HepG2 (cell line): ENCODE data around the gene TGIF1. TPM values are rescaled to one million over a fixed set of nuclear protein-coding genes. Genes with fewer than 3 reads are reported as not detected.

ENCODE experiments used
- AHDC1 ChIP-seq: sonication (generic); formaldehyde crosslinking; IDR thresholded peaks from 2 replicates; pipeline ENCODE4 v1.5.1; 2020; ENCODE audit warnings: mild to moderate bottlenecking, missing genetic modification reagents, borderline replicate concordance
- ASH2L ChIP-seq: fragments of 300-600, 200-600 bp; sonication (generic); IDR thresholded peaks from 2 replicates; pipeline ENCODE4 v1.7.0; 2017; ENCODE audit warnings: low read depth, mild to moderate bottlenecking, moderate library complexity, mixed read lengths, low read length; ENCODE audit not compliant: insufficient read length
- ATM ChIP-seq: fragments of 450-650 bp; IDR thresholded peaks from 2 replicates; pipeline ENCODE4 v1.7.1; 2017; ENCODE audit warnings: mild to moderate bottlenecking, borderline replicate concordance
- CEBPB ChIP-seq: IDR thresholded peaks from 2 replicates; pipeline ENCODE4 v1.6.1; 2011; ENCODE audit warnings: low read depth, low read length, improper control_type of control experiment, borderline replicate concordance
- ERF ChIP-seq: IDR thresholded peaks from 2 replicates; pipeline ENCODE4 v1.6.1; 2018; ENCODE audit warnings: missing biosample characterization, missing genetic modification reagents
- GABPA ChIP-seq, 2 experiments: IDR thresholded peaks; 2 replicates each; pipeline ENCODE4 v1.6.1; 2011 to 2016; ENCODE audit warnings: low read depth in 2 of 2, low read length in 1 of 2, missing biosample characterization in 1 of 2, missing genetic modification characterization in 1 of 2
- HDAC1 ChIP-seq: sonication (generic); formaldehyde crosslinking; IDR thresholded peaks from 2 replicates; pipeline ENCODE4 v1.5.1; 2020; ENCODE audit warnings: mild to moderate bottlenecking, missing genetic modification reagents
- HHEX ChIP-seq: IDR thresholded peaks from 2 replicates; pipeline ENCODE4 v1.6.1; 2016; ENCODE audit warnings: control low read depth
- HMG20B ChIP-seq: conservative IDR thresholded peaks from 2 replicates; pipeline ENCODE4 v1.6.1; 2016; ENCODE audit warnings: missing genetic modification reagents, missing compliant biosample characterization
- HNF4A ChIP-seq: sonication (generic); formaldehyde crosslinking; IDR thresholded peaks from 2 replicates; pipeline ENCODE4 v1.4.0; 2020; ENCODE audit warnings: missing genetic modification reagents
- HNRNPH1 ChIP-seq: fragments of 200-400 bp; formaldehyde crosslinking; optimal IDR thresholded peaks from 2 replicates; pipeline ENCODE3; 2017; ENCODE audit warnings: mild to moderate bottlenecking, low read depth, low read length
- HNRNPK ChIP-seq: fragments of 200-400 bp; formaldehyde crosslinking; IDR thresholded peaks from 2 replicates; pipeline ENCODE4 v1.6.1; 2018; ENCODE audit warnings: low read length, low read depth, moderate library complexity, mild to moderate bottlenecking; ENCODE audit not compliant: poor library complexity, severe bottlenecking
- KDM5B ChIP-seq: sonication (generic); formaldehyde crosslinking; IDR thresholded peaks from 2 replicates; pipeline ENCODE4 v1.4.0; 2020; ENCODE audit warnings: missing genetic modification reagents, mild to moderate bottlenecking, borderline replicate concordance
- RARA ChIP-seq: IDR thresholded peaks from 2 replicates; pipeline ENCODE4 v1.6.1; 2016; ENCODE audit warnings: missing genetic modification reagents, missing compliant biosample characterization
- RXRB ChIP-seq: IDR thresholded peaks from 2 replicates; pipeline ENCODE4 v1.6.1; 2016; ENCODE audit warnings: borderline replicate concordance, missing genetic modification reagents, missing compliant biosample characterization
- SAP130 ChIP-seq: IDR thresholded peaks from 2 replicates; pipeline ENCODE4 v1.6.1; 2016; ENCODE audit warnings: low read depth
- TCF7L2 ChIP-seq: IDR thresholded peaks from 2 replicates; pipeline ENCODE4 v1.6.1; 2011; ENCODE audit warnings: mild to moderate bottlenecking, low read depth, low read length, moderate library complexity
- THAP11 ChIP-seq: IDR thresholded peaks from 2 replicates; pipeline ENCODE4 v1.6.1; 2016; ENCODE audit warnings: missing biosample characterization, missing genetic modification reagents
- ZC3H4 ChIP-seq: sonication (generic); formaldehyde crosslinking; IDR thresholded peaks from 2 replicates; pipeline ENCODE4 v1.4.0; 2020; ENCODE audit warnings: missing genetic modification reagents, borderline replicate concordance
- ZNF263 ChIP-seq: sonication (generic); formaldehyde crosslinking; IDR thresholded peaks from 2 replicates; pipeline ENCODE4 v1.4.0; 2020; ENCODE audit warnings: missing genetic modification reagents
- polyA plus RNA-seq, 8 experiments: library from polyadenylated mRNA; depleted of rRNA in 3 of 8; stranded (reverse) in 7 of 8; unstranded in 1 of 8; fragments of >200 nt; fragmentation: Illumina TruSeq in 4 of 8; extraction: Trizol in 4 of 8; gene quantifications; 2 replicates each; pipeline versions ENCODE4 v1.2.1 to v1.2.3, GENCODE V29; 2011 to 2016; ENCODE audit warnings: low read depth in 4 of 8, missing spikeins in 1 of 8, mixed read lengths in 1 of 8; ENCODE audit not compliant: insufficient read depth in 1 of 8
- total RNA-seq, 5 experiments: library from RNA; depleted of rRNA; stranded (reverse); fragments of >200 nt; fragmentation: Illumina TruSeq; extraction: Trizol; gene quantifications; 2 replicates each; pipeline ENCODE4 v1.2.3, GENCODE V29; 2016; ENCODE audit warnings: low read depth in 1 of 5
- TF ChIP-seq, protein P1 (sequence below): sonication (generic); formaldehyde crosslinking; IDR thresholded peaks from 2 replicates; pipeline ENCODE4 v1.5.1; 2020; ENCODE audit warnings: missing genetic modification reagents, mild to moderate bottlenecking, borderline replicate concordance
- TF ChIP-seq, protein P2 (sequence below): sonication (generic); formaldehyde crosslinking; IDR thresholded peaks from 2 replicates; pipeline ENCODE4 v1.8.0; 2022; ENCODE audit warnings: mild to moderate bottlenecking, missing genetic modification reagents
- TF ChIP-seq, protein P3 (sequence below): sonication (generic); formaldehyde crosslinking; IDR thresholded peaks from 2 replicates; pipeline ENCODE4 v1.5.0; 2020; ENCODE audit warnings: missing genetic modification reagents, mild to moderate bottlenecking, borderline replicate concordance

Gene TGIF1
- total and polyA plus RNA-seq, 2 of the 13 experiments (the other 11 are each of a cell fraction or from before 2014, with no cell fraction given) = 50.0 to 76.1 TPM

- TF ChIP-seq AHDC1 (CRISPR knock-in tag) (peak; percentile 55; the same call in 1 of the 2 replicates), HMG20B (CRISPR knock-in tag) (peak; percentile 88), HDAC1 (CRISPR knock-in tag) (peak; percentile 42; the same call in 1 of the 2 replicates), ZC3H4 (CRISPR knock-in tag) (no peak), RXRB (CRISPR knock-in tag) (peak; percentile 98), RARA (CRISPR knock-in tag) (peak; percentile 94), GABPA (IDR thresholded peaks at IDR 0.05; ENCODE audit: low read depth, low read length) (no peak), GABPA (CRISPR knock-in tag; IDR thresholded peaks at IDR 0.05; ENCODE audit: low read depth) (peak; percentile 31; the same call in 1 of the 2 replicates), HNF4A (CRISPR knock-in tag) (peak; percentile 48), THAP11 (CRISPR knock-in tag) (peak; percentile 49; the same call in 1 of the 2 replicates), SAP130 (peak; percentile 87), ASH2L (peak; percentile 35), ZNF263 (no peak), ERF (CRISPR knock-in tag) (no peak), HNRNPK (no peak), HHEX (CRISPR knock-in tag) (peak; percentile 71), HNRNPH1 (no peak), CEBPB (peak; percentile 46; the same call in 1 of the 2 replicates), KDM5B (CRISPR knock-in tag) (no peak), ATM (no peak; the same call in 1 of the 2 replicates), TCF7L2 (peak; percentile 35; the same call in 1 of the 2 replicates)
- TF ChIP-seq, protein P1, sequence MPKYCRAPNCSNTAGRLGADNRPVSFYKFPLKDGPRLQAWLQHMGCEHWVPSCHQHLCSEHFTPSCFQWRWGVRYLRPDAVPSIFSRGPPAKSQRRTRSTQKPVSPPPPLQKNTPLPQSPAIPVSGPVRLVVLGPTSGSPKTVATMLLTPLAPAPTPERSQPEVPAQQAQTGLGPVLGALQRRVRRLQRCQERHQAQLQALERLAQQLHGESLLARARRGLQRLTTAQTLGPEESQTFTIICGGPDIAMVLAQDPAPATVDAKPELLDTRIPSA (CRISPR knock-in tag) = no peak
- TF ChIP-seq, protein P2, sequence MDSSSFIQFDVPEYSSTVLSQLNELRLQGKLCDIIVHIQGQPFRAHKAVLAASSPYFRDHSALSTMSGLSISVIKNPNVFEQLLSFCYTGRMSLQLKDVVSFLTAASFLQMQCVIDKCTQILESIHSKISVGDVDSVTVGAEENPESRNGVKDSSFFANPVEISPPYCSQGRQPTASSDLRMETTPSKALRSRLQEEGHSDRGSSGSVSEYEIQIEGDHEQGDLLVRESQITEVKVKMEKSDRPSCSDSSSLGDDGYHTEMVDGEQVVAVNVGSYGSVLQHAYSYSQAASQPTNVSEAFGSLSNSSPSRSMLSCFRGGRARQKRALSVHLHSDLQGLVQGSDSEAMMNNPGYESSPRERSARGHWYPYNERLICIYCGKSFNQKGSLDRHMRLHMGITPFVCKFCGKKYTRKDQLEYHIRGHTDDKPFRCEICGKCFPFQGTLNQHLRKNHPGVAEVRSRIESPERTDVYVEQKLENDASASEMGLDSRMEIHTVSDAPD (CRISPR knock-in tag) = no peak
- TF ChIP-seq, protein P3, sequence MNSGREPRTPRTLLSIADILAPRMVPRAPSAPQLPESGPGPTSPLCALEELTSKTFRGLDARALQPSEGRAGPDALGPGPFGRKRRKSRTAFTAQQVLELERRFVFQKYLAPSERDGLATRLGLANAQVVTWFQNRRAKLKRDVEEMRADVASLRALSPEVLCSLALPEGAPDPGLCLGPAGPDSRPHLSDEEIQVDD (CRISPR knock-in tag) = no peak
Measured at GRCh38 chr18:3456686-3457069, 6.7 kb downstream of the TGIF1 start (continued).
